K562 (cell line): ENCODE measurements around the gene ORMDL3. TPM values are rescaled to one million over a fixed set of nuclear protein-coding genes. Genes with fewer than 3 reads are reported as not detected.

Source experiments
- CBFA2T2 ChIP-seq: fragments of 450-650 bp; conservative IDR thresholded peaks from 2 replicates; pipeline ENCODE4 v1.6.1; 2017; ENCODE audit warnings: mild to moderate bottlenecking
- NR1H2 ChIP-seq: sonication (generic); formaldehyde crosslinking; IDR thresholded peaks from 2 replicates; pipeline ENCODE4 v1.4.0; 2020; ENCODE audit warnings: mild to moderate bottlenecking, missing genetic modification reagents
- SIN3B ChIP-seq: fragments of 450-650 bp; IDR thresholded peaks from 2 replicates; pipeline ENCODE4 v1.6.1; 2017; ENCODE audit warnings: low read depth, mild to moderate bottlenecking, moderate library complexity
- SMARCC2 ChIP-seq: fragments of 450-650 bp; IDR thresholded peaks from 2 replicates; pipeline ENCODE4 v1.6.1; 2017; ENCODE audit warnings: antibody characterized with exemption, moderate library complexity, mild to moderate bottlenecking, low read depth
- ZNF707 ChIP-seq: fragments of 250-450 bp; sonication (Bioruptor Pico); conservative IDR thresholded peaks from 2 replicates; pipeline ENCODE4 v1.8.0; 2022; ENCODE audit warnings: inconsistent platforms, mild to moderate bottlenecking, moderate library complexity
- ZNF764 ChIP-seq: fragments of 250-450 bp; sonication (Bioruptor Pico); IDR thresholded peaks from 2 replicates; pipeline ENCODE4 v1.4.0; 2020; ENCODE audit warnings: low read depth, mild to moderate bottlenecking, moderate library complexity
- polyA plus RNA-seq, 8 experiments: library from polyadenylated mRNA; depleted of rRNA in 4 of 8; stranded (reverse) in 5 of 8; unstranded in 3 of 8; fragments of >200 nt; fragmentation: Nextera tagmentation in 2 of 8; fragmentation: Illumina TruSeq in 1 of 8; extraction: Ambion mirVana in 2 of 8; extraction: Trizol in 1 of 8; gene quantifications; 2 replicates each; pipeline versions ENCODE4 v1.2.1 to v1.2.3, GENCODE V29; 2011 to 2014; ENCODE audit warnings: inconsistent platforms in 1 of 8, missing spikeins in 1 of 8
- total RNA-seq, 7 experiments: library from RNA; depleted of rRNA in 6 of 7; stranded (reverse); fragments of >200 nt in 6 of 7; fragmentation: Illumina TruSeq in 2 of 7; extraction: Trizol in 2 of 7; gene quantifications; 2 replicates each; pipeline versions ENCODE4 v1.2.1 to v1.2.3, GENCODE V29; 2011 to 2021; ENCODE audit warnings: low replicate concordance in 1 of 7
- TF ChIP-seq, protein P1 (sequence below): fragments of 250-450 bp; sonication (Bioruptor Pico); IDR thresholded peaks from 2 replicates; pipeline ENCODE4 v1.4.0; 2020; ENCODE audit warnings: mild to moderate bottlenecking, moderate library complexity
- TF ChIP-seq, protein P2 (sequence below), 2 experiments: IDR thresholded peaks; 2 replicates each; pipeline ENCODE4 v1.6.1; 2011; ENCODE audit warnings: borderline replicate concordance in 1 of 2, control low read depth in 1 of 2, low read depth in 1 of 2, low read length in 1 of 2, mild to moderate bottlenecking in 1 of 2, mixed read lengths in 1 of 2, moderate library complexity in 1 of 2; ENCODE audit not compliant: insufficient read depth in 1 of 2, insufficient read length in 1 of 2, poor library complexity in 1 of 2, severe bottlenecking in 1 of 2; ENCODE audit errors: extremely low read depth in 1 of 2

The ORMDL3 gene
- total and polyA plus RNA-seq, 9 of the 15 experiments (the other 6 are each of a cell fraction or from before 2014, with no cell fraction given), result 2.7 to 57.4 (median 27.1) TPM

DNA sequence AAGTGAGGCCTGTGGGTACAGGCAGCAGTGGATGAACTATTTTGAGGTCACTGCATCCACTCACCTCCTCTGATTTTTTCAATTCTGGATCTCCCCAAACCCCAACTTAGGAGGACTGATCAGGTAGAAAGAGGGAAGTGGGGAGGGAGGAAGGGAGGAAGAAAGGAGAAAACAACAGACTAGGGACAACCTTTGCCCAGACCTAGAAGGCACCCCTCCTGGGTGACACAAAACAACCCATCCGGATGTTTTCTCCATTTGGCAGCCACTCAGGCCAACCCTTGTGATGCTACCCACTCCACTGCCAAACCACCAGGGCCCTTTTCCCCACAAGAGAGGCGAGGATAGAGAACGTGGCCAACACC lies 2.7 kb downstream of the ORMDL3 start (continued):
- TF ChIP-seq ZNF707 (CRISPR knock-in tag) (no peak), ZNF764 (CRISPR knock-in tag) (no peak), SMARCC2 (no peak), NR1H2 (CRISPR knock-in tag) (no peak), CBFA2T2 (no peak), SIN3B (no peak)
- TF ChIP-seq, protein P1, sequence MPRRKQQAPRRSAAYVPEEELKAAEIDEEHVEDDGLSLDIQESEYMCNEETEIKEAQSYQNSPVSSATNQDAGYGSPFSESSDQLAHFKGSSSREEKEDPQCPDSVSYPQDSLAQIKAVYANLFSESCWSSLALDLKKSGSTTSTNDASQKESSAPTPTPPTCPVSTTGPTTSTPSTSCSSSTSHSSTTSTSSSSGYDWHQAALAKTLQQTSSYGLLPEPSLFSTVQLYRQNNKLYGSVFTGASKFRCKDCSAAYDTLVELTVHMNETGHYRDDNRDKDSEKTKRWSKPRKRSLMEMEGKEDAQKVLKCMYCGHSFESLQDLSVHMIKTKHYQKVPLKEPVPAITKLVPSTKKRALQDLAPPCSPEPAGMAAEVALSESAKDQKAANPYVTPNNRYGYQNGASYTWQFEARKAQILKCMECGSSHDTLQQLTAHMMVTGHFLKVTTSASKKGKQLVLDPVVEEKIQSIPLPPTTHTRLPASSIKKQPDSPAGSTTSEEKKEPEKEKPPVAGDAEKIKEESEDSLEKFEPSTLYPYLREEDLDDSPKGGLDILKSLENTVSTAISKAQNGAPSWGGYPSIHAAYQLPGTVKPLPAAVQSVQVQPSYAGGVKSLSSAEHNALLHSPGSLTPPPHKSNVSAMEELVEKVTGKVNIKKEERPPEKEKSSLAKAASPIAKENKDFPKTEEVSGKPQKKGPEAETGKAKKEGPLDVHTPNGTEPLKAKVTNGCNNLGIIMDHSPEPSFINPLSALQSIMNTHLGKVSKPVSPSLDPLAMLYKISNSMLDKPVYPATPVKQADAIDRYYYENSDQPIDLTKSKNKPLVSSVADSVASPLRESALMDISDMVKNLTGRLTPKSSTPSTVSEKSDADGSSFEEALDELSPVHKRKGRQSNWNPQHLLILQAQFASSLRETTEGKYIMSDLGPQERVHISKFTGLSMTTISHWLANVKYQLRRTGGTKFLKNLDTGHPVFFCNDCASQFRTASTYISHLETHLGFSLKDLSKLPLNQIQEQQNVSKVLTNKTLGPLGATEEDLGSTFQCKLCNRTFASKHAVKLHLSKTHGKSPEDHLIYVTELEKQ (CRISPR knock-in tag), result no peak
- TF ChIP-seq, protein P2, sequence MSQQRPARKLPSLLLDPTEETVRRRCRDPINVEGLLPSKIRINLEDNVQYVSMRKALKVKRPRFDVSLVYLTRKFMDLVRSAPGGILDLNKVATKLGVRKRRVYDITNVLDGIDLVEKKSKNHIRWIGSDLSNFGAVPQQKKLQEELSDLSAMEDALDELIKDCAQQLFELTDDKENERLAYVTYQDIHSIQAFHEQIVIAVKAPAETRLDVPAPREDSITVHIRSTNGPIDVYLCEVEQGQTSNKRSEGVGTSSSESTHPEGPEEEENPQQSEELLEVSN (IDR thresholded peaks at IDR 0.05; ENCODE audit: borderline replicate concordance in 1 of 2, extremely low read depth in 1 of 2, insufficient read depth in 1 of 2, insufficient read length in 1 of 2, low read depth in 1 of 2, low read length in 1 of 2, poor library complexity in 1 of 2, severe bottlenecking in 1 of 2), result no peak
- TF ChIP-seq, all 486 proteins: peak for 0
